Progenitor cell of endocrine pancreas (in vitro differentiated cells): Measurements from ENCODE around the gene NFX1. TPM values are rescaled to one million over a fixed set of nuclear protein-coding genes. Genes with fewer than 3 reads are reported as not detected.
"Not testable (repeated sequence)": the region's sequence is repeated elsewhere in the genome, so short reads cannot be mapped to it uniquely, and the experiment has no call there.

Experiments used
- DNase-seq: peaks from one replicate; pipeline ENCODE4 v3.0.0; 2021; ENCODE audit warnings: low spot score; ENCODE audit not compliant: unreplicated experiment
- H3K27ac Mint-ChIP-seq: 2 replicates; pipeline ENCODE4 v1.8.0; 2021; ENCODE audit warnings: mild to moderate bottlenecking, moderate library complexity, mixed read lengths
- H3K27me3 Mint-ChIP-seq: 2 replicates; pipeline ENCODE4 v1.8.0; 2021; ENCODE audit warnings: mixed read lengths
- H3K36me3 Mint-ChIP-seq: 2 replicates; pipeline ENCODE4 v1.8.0; 2022; ENCODE audit warnings: mixed read lengths; ENCODE audit not compliant: insufficient read depth
- H3K4me1 Mint-ChIP-seq: 2 replicates; pipeline ENCODE4 v1.8.0; 2021; ENCODE audit warnings: low read depth, mixed read lengths
- H3K4me3 Mint-ChIP-seq: 2 replicates; pipeline ENCODE4 v1.8.0; 2021; ENCODE audit warnings: low read depth, mild to moderate bottlenecking, moderate library complexity, mixed read lengths
- H3K9me3 Mint-ChIP-seq: 2 replicates; pipeline ENCODE4 v1.8.0; 2021; ENCODE audit warnings: low read depth, mixed read lengths
- CTCF ChIP-seq: fragments of 200-600 bp; sonication (generic); IDR thresholded peaks from one replicate; pipeline ENCODE4 v1.5.0; 2021; ENCODE audit warnings: antibody characterized with exemption, mild to moderate bottlenecking; ENCODE audit not compliant: unreplicated experiment
- total RNA-seq: library from RNA; stranded (reverse); gene quantifications from 2 replicates; pipeline ENCODE4 v1.2.1, GENCODE V29; 2021

Gene NFX1
- total RNA-seq, 1 donor from 2014 or later: 29.4 TPM

GRCh38 chr9:33381231-33381791, 91.0 kb downstream of the NFX1 start:
- H3K9me3 Mint-ChIP-seq: no peaks in the 10 kb centered on the region
- DNase-seq: no peak
- no peaks in the 10 kb centered on the region for H3K36me3 Mint-ChIP-seq
- H3K4me3 Mint-ChIP-seq: no peak overlapping the region
- H3K27ac Mint-ChIP-seq: no peak overlapping the region
- no peak for TF ChIP-seq CTCF
- H3K27me3 Mint-ChIP-seq: no peaks in the 10 kb centered on the region
- H3K4me1 Mint-ChIP-seq: peaks cover 8% of the 10 kb centered on the region

GRCh38 chr9:33382397-33382796, 92.1 kb downstream of the NFX1 start:
- H3K27ac Mint-ChIP-seq, H3K9me3 Mint-ChIP-seq, H3K27me3 Mint-ChIP-seq: not testable (repeated sequence)

GRCh38 chr9:33383396-33383795, 93.1 kb downstream of the NFX1 start:
- not testable (repeated sequence) for H3K4me1 Mint-ChIP-seq, DNase-seq, H3K36me3 Mint-ChIP-seq, H3K4me3 Mint-ChIP-seq, H3K27me3 Mint-ChIP-seq, H3K9me3 Mint-ChIP-seq, H3K27ac Mint-ChIP-seq

More at GRCh38 chr9:33382397-33382796, 92.1 kb downstream of the NFX1 start:
- H3K4me1 Mint-ChIP-seq, H3K4me3 Mint-ChIP-seq, H3K36me3 Mint-ChIP-seq, DNase-seq: not testable (repeated sequence)

GRCh38 chr9:33385536-33385935, 95.2 kb downstream of the NFX1 start:
- H3K27ac Mint-ChIP-seq, DNase-seq, H3K9me3 Mint-ChIP-seq, H3K4me3 Mint-ChIP-seq, H3K27me3 Mint-ChIP-seq, H3K36me3 Mint-ChIP-seq: not testable (repeated sequence)
- peaks cover 13% of the 10 kb centered on the region for H3K4me1 Mint-ChIP-seq

- peak overlapping the region; percentile 64 for H3K27ac Mint-ChIP-seq
- H3K9me3 Mint-ChIP-seq, DNase-seq, H3K4me3 Mint-ChIP-seq, H3K27me3 Mint-ChIP-seq, H3K36me3 Mint-ChIP-seq: not testable (repeated sequence)
- peaks cover 17% of the 10 kb centered on the region for H3K4me1 Mint-ChIP-seq
Observed at GRCh38 chr9:33385979-33386640, 95.8 kb downstream of the NFX1 start.

- not testable (repeated sequence) for H3K9me3 Mint-ChIP-seq, DNase-seq, H3K4me3 Mint-ChIP-seq, H3K36me3 Mint-ChIP-seq, H3K27ac Mint-ChIP-seq, H3K27me3 Mint-ChIP-seq
- peaks cover 22% of the 10 kb centered on the region for H3K4me1 Mint-ChIP-seq
Observed at GRCh38 chr9:33386641-33386996, 96.3 kb downstream of the NFX1 start.

- H3K4me3 Mint-ChIP-seq, H3K9me3 Mint-ChIP-seq, H3K27ac Mint-ChIP-seq, H3K27me3 Mint-ChIP-seq, DNase-seq, H3K36me3 Mint-ChIP-seq: not testable (repeated sequence)
- H3K4me1 Mint-ChIP-seq: peaks cover 25% of the 10 kb centered on the region
Observed at GRCh38 chr9:33386998-33387397, 96.7 kb downstream of the NFX1 start.

GRCh38 chr9:33388110-33388994, 98.0 kb downstream of the NFX1 start:
- Mint-ChIP-seq H3K9me3 (no peaks in the 10 kb centered on the region), H3K27me3 (peaks cover 3% of the 10 kb centered on the region), H3K4me1 (peaks cover 28% of the 10 kb centered on the region), H3K36me3 (no peaks in the 10 kb centered on the region), H3K4me3 (no peak overlapping the region), H3K27ac (peak overlapping the region; percentile 1)
- no peak for DNase-seq
- no peak for TF ChIP-seq CTCF

GRCh38 chr9:33391111-33391771, 100.9 kb downstream of the NFX1 start:
- H3K27ac Mint-ChIP-seq: peak overlapping the region; percentile 73

GRCh38 chr9:33392591-33393021, 102.3 kb downstream of the NFX1 start:
- peaks cover 40% of the 10 kb centered on the region for H3K4me1 Mint-ChIP-seq
- not testable (repeated sequence) for H3K4me3 Mint-ChIP-seq, H3K36me3 Mint-ChIP-seq, H3K27me3 Mint-ChIP-seq, H3K27ac Mint-ChIP-seq, H3K9me3 Mint-ChIP-seq, DNase-seq

More at GRCh38 chr9:33391111-33391771, 100.9 kb downstream of the NFX1 start:
- Mint-ChIP-seq H3K4me3 (peak overlapping the region; percentile 41), H3K4me1 (peaks cover 43% of the 10 kb centered on the region)
- not testable (repeated sequence) for H3K27me3 Mint-ChIP-seq, H3K9me3 Mint-ChIP-seq, H3K36me3 Mint-ChIP-seq
- peak; percentile 41 for DNase-seq
